ENCODE data around the gene DBNDD2.

The DBNDD2 gene, protein sequence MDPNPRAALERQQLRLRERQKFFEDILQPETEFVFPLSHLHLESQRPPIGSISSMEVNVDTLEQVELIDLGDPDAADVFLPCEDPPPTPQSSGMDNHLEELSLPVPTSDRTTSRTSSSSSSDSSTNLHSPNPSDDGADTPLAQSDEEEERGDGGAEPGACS

DNA sequence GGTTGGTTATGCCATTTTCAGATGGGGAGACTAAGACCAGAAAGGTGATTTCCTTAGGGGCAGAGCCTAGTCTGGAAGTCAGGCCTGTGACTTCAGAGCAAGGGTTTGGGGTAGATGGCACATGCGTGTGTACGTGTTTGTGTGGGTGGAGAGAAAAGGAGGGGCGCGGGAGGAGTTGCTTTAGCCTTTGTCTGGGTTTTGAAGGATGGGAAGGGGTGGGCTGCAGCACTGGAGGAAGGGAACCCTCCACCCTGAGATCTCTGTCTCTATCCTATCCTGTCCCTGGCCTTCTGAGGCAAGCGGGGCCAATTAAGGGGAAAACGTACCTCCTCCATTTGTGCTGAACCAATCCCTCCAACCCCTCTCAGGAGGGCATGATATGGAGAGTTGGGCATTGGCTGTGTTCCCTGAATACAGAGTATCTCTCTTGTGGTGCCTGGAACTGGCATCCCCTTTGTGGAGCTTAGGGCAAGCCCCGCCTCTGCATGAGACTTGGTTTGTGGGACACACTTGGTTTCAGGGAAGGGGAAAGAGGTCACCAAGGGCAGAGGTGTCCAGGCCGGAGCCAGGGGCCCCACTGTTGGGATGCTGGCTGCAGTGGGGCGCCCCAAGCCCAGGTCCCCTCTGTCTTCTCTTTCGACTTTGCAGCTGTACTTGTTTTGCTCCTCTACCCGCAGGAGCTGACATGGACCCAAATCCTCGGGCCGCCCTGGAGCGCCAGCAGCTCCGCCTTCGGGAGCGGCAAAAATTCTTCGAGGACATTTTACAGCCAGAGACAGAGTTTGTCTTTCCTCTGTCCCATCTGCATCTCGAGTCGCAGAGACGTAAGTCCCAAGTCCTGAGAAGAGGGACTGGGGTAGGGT is at the start of gene DBNDD2:
TSS of gene DBNDD2 (plus strand) at position 507 of the 863 bp plus-strand sequence. CDS start at position 686, 179 bp downstream.
- intact Hi-C loops (cut with DNase I), result loop anchor here (2.0 to 5.0 kb wide), 2 partner anchors 25 to 36 kb away; no protein-coding TSS in a partner anchor

DNA sequence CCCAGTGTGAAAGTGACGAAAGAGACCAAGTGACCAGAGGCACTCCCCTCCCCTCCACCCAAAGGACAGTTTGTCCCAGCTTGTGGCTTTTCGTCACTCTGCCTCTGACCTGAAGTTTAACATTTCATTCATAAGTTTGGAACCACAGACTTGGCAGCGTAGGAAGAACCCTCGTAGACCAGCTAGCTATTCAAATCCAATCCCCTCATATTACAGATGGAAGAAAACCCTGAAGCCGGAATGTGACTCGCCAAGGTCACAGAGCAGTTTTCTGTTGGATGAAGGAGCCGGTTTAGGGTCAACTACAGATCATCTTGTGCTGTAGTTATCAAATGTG is 49.1 kb upstream of the DBNDD2 start:
- intact Hi-C loops (cut with DNase I), result no loop called here
- DNase-seq, result no peak

More for the DNA sequence above, at the start of gene DBNDD2:
- peak; percentile 64 to 94 (median 86) for DNase-seq

DNA sequence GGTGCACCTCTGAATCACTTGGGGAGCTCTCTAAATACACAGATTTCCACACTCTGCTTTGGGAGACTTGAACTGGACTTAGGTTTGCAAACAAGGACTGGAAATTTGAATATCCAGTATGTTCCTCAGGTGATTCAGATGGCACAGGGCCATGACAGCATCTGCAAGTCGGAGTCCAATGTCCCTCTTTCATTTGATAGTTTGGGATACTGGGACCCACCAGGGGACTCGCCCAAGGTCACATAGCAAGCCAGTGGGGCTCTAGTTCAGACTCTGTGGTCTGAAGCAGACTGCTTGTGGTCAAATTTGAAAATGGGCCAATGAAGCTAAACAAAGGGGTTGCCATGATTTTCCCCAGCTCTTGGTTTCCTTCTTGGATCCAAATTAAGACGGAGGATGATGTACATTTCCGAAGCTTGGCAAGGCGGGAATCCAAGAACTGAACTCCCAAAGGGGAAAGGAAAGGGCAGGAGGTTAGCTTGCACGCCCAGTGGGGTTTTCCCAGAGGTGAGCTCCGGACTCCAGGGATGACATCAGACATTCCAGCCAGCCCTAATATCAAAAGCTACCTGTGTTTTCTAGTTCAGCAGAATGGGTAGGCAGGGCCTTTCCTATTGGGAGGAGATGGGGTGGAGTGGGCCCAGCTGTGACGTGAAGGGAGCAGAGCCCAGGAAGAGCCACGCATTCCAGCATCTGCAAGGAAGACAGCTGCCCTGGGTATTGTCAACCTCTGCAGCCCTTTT is 48.5 kb upstream of the DBNDD2 start:
- intact Hi-C loops (cut with DNase I), result no loop called here

DNA sequence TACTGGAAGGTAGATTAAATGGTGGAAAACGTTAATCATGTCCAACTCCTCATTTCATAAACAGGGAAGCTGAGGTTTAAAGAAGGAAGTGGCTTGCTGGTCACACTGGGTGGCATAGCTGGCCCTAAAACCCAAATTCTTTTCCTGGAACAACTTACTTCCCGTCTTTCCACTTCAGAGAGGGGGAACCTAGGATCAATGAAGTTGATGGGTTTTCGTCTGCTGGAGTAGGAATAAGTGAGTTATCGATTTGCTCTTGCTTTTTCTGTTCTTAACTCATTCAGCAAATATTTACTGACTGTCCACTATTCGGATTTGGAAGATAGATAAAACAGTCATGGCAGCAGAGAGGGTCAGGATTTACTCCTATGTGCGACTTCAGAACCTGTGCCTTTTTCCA is 46.3 kb upstream of the DBNDD2 start:
- intact Hi-C loops (cut with DNase I), result no loop called here
- peak in 2 of 42 donors; percentile 11 to 14 for DNase-seq

More for the DNA sequence above, 48.5 kb upstream of the DBNDD2 start:
- DNase-seq, result peak in 1 of 42 donors; percentile 4

DNA sequence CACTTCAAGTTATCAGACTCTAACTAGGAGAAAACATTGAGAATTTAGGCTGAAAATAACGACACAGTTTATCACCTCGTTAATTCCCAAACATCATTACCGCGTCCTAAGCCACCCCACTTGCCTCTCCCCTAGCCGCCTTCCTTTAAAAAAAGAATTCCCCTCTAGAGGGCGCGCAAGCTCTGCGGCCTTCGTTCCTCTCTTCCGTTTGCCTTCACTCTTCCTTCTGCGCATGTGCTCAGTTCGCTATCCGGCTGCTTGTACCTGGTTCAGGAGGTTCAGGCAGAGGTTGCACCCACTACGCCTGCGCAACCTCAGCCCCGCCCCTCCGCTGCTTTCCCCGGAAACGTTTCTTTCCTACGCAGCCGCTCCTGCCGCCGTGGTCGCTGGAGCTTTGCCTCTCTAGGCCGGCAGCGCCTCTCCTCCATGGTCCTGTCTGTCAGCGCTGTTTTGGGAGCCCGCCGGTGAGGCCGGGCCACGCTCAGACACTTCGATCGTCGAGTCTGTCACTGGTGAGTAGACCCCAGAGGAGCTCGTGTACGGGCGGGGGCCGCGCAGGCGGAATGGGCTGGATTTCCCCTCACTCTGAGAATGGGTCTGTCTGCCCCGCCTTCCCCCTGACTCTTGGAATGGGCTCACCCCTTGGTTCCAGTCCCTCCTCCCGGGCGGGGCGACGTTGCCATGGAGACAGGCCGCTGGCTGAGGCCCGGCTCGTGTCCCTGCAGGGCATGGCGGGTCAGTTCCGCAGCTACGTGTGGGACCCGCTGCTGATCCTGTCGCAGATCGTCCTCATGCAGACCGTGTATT is 45.1 kb upstream of the DBNDD2 start, which contains the start of gene SYS1:
TSS of gene SYS1 (plus strand) at position 353 of the 807 bp plus-strand sequence. CDS start at position 729, 376 bp downstream.
- intact Hi-C loops (cut with DNase I), result no loop called here
- DNase-seq, result peak; percentile 96 to 100 (median 98)

DNA sequence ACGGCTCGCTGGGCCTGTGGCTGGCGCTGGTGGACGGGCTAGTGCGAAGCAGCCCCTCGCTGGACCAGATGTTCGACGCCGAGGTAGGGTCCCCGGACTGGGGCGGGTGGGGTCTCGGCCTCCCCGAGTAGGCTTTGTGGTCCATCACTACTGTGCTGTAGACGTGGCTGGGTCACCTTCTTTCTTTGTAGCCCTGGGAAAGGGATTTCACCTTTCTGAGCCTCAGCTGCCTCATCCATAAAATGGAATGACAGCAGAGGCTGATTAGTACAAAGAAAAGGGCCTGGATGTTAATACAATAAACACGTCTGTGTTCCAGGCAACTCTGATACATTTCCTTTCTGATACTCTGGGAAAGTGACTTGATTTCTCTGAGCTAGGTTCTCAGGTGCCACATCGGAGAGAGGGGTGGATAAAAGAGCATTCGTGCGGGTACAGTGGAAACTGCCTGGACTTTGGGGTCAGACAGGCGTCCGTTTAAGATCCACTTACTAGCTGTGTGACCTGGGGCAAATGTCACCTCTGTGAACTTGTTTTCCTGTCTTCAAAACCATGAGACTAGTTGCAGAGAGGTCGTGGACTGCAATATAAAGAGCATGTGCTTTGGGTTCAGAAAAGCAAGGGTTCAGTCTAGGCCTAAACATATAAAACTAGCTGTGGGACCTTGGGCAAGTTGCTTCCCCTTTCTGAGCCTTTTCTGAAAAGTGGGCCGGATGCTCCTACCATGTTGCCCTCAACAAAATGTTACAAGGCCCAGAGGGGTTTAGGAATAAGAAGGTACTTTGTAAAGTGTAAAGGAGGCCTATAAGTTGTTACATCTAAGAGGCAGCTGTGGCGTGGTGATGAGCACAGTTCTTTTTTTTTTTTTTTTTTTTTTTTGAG is 44.2 kb upstream of the DBNDD2 start:
- intact Hi-C loops (cut with DNase I), result no loop called here
- peak in 4 of 42 donors; percentile 6 to 32 (median 23) for DNase-seq

DNA sequence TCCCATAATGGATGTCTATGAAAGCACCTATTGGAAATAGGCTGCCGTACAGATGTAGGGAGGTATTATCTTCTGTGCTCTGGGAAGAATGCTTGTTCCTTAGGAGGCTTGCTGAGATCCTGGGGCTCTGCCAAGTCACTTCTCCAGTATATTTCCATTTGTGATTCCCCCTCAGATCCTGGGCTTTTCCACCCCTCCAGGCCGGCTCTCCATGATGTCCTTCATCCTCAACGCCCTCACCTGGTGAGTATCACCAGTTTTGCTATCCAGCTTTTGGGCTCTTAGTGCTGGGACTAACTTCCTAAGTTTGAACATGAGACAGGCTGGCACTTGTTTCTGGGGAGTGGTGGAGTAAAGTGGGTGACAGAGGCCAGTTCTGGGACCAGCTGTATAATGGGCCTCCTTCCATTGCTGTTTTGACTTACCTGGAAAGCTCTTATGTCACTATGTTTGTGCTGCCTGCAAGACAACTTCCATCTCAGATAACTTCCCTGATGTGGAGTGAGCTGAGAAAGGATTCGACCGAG is 42.6 kb upstream of the DBNDD2 start:
- intact Hi-C loops (cut with DNase I), result no loop called here
- DNase-seq, result peak in 4 of 42 donors; percentile 11 to 30 (median 22)

DNA sequence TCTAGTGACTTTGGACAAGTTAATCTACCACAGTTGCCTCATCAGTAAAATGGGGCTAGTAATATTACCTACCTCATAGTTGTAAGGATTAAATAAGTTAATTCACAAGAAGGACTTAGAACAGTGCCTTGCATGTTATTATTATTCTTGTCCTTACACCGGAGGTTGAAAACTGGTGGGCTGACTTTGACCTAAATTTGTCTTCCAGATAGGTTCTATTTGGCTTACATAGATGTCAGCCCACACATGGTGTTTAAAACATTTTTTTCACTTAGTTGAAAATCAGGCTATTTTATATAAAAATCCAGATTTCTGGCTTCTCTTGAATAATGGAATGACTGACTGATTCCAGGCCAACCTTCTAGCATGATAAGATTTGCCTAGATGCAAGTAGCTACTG is 41.9 kb upstream of the DBNDD2 start:
- DNase-seq, result peak in 7 of 42 donors; percentile 8 to 63 (median 35)
- intact Hi-C loops (cut with DNase I), result no loop called here

DNA sequence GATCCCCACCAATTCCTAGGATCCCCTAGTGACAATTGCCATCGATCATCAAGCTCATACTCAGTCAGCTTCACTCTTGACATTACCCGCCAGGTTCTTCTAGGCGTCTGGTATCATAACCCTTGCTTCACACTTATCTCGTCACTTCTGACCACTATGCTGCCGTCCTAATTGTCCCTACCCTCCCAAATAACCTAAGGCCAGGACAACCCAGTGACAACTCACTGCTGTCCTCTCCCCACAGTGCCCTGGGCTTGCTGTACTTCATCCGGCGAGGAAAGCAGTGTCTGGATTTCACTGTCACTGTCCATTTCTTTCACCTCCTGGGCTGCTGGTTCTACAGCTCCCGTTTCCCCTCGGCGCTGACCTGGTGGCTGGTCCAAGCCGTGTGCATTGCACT is 41.5 kb upstream of the DBNDD2 start:
- intact Hi-C loops (cut with DNase I), result no loop called here
- peak in 4 of 42 donors; percentile 7 to 32 (median 20) for DNase-seq

DNA sequence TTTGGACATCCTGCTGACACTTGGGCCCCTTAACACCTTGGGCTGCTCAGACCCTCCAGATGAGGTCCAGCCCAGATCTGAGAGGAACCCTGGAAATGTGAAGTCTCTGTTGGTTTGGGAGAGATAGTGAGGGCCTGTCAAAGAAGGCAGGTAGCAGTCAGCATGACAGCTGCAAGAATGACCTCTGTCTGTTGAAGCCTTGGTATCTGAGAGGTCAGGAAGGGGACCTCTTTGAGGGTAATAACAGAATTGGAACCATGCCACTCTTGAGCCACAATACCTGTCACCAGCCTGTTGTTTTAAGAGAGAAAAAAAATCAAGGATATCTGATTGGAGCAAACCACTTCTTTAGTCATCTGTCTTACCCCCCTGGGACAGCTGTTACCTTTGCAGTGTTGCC is 41.0 kb upstream of the DBNDD2 start:
- intact Hi-C loops (cut with DNase I), result no loop called here
- peak in 1 of 42 donors; percentile 25 for DNase-seq

DNA sequence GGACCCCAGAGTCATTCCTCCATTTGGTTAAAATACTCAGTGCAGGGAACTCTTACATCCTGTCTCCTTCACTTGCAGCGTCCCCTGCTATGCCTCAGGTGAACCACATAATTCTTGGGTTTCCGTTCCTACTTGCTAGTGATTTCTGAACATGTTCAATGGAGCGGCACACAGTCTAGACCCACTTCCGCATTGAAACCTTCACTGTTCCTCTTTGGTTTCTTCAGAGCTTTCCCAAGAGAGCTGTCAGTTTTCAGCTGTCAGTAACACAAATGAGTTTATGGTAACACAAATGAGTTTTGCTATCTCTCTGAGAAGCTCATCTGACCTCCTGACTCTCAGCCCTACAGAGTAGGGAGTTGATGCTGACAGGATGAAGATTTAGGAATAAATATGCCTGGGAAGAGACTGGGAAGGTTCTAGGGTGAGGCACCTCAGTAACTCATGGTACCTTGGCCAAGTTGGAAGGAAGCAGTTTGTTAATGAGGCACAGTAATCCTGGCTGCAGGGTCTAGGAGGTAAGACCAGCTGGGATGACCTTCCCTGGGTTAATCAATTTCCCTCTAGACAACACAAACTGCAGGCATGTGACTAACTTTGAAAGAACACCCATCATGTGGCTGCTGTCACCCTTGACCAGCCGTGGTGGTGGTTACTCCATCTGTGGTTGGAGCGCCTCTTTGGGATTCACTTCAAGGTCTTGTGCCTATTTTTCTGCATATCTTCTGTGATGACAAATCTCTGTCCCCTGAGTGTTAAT is 39.7 kb upstream of the DBNDD2 start:
- intact Hi-C loops (cut with DNase I), result no loop called here
- DNase-seq, result peak in 5 of 42 donors; percentile 15 to 44 (median 37)

DNA sequence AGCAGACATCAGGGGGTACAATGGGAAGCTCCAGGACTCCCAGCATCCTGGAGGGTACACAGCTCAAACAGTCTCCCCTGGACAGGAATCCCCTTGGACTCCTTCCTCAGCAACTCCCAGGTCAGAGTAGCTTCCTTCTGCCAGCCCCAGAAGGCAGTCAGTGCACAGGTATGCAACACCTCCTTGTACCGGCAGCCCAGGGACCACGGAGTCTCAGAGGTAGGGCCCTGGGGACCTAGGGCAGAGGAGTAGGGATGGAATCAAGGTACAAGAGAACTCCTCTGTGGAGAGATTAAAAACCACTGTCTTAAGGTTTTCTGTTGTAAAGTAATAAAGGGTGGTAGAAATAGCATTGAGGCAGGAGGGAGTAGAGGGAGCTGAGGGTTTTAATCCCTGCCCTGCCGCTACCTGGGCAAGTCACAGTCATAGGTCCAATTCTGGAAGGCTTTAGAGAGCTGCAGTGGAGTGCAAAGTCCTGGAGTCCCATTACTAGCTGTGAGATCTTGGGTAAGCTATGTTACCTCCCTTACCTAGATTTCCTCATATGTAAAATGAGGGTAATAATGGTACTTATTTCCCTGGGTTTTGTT is 37.4 kb upstream of the DBNDD2 start:
- peak in 4 of 42 donors; percentile 3 to 29 (median 18) for DNase-seq
- intact Hi-C loops (cut with DNase I), result loop anchor here (5.0 kb wide), 2 partner anchors 37 to 67 kb away; partner anchors contain the start of gene DBNDD2

DNA sequence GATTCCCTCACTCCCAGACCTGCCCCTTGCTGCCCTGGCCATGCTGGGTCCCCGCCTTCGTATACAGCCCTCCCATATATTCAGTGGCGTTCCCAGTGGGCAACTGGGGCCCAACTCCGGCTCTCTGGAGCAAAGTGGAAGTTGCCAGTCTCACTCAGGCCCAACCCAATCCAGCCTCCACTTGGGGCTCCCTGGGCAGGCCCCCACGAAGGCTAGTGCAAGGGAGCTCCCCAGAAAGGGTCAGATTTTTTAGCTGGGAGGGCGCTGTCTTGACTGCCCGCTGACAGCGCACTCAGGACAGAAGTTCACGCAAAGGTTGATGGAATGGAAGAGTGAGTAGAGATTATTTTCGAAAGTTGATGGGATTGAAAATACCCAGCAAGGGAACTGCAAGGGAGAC is 35.8 kb upstream of the DBNDD2 start:
- peak in 4 of 42 donors; percentile 17 to 40 (median 28) for DNase-seq
- intact Hi-C loops (cut with DNase I), result loop anchor here (5.0 kb wide), 2 partner anchors 35 to 65 kb away; partner anchors contain the start of gene DBNDD2

DNA sequence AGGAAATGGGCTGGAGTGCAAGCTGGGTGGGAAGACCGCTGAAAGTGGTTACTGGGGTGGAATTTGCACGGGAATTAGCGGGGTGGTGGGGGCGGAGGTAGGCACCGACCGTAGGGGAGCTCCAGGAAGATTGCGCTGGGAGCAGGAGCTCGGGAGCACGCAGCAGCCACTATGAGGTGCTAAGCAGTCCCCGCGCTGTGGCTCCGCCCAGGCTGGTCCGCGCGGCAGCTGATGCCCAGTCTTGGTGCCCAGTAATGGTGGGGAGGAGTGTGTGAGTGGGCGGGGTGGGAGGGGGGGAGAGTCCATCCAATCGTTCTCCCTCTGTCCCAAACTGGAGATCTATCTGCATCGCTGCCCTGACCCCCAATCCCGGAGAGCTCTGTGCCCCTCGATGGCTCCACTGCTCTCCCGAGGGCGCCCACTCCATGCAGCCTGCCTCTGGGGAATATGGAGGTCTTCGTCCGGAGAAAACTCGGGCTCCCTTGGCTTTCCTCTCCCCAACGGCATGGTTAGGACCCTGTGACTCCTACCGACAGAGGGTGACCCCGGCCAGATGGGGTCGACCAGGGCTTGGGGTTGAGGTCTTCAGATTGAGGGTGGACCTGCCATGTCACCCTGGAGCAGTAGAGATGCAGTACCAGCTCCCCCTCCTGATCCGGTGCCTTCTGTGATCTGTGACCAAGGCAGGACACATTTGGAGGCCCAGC is 35.3 kb upstream of the DBNDD2 start:
- peak; percentile 52 to 89 (median 74) for DNase-seq
- intact Hi-C loops (cut with DNase I), result loop anchor here (5.0 kb wide), 2 partner anchors 35 to 65 kb away; partner anchors contain the start of gene DBNDD2

DNA sequence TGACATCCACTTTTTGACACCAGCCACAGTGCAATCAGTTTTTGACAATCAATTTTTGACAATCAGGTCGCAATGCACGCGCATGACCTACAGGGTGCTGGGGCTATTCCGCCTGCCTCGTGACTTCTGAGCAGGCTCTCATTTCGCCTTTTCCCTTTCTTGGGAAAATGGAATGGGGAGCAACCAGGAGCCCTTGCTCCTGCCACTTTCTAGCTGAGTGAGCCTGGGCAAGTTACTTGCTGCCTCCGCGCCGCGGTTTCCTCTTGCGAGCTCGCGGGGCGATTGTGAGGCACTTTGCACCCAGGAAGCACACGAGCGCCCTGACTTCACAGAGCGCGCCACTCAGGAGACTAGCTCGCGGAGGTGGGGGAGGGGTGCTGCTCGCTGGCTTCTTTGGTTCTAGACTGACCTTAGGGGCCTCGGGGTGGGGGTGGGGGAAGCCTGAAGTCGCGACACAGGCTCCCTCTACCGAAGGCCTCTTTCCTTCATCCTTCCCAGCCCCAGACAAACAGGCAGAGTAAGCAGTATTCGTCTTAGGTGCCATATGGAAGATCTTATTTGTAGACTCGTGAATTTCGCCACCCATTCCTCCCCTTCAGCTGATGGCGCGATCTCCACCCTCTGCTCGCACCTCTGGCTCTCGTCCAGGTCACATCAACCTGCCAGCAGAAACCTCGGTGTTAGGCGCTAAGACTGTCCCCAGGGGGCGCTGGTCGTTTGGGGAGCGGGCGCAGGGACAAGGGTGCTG is 34.6 kb upstream of the DBNDD2 start:
- peak; percentile 78 to 97 (median 92) for DNase-seq
- intact Hi-C loops (cut with DNase I), result loop anchor here (5.0 kb wide), 2 partner anchors 34 to 64 kb away; partner anchors contain the start of gene DBNDD2
